Measurements from ENCODE around the gene RBM33. TPM values are rescaled to one million over a fixed set of nuclear protein-coding genes. Genes with fewer than 3 reads are reported as not detected.

The RBM33 gene
- total RNA-seq, 1 experiment from 2014 or later: 80.5 TPM

DNA sequence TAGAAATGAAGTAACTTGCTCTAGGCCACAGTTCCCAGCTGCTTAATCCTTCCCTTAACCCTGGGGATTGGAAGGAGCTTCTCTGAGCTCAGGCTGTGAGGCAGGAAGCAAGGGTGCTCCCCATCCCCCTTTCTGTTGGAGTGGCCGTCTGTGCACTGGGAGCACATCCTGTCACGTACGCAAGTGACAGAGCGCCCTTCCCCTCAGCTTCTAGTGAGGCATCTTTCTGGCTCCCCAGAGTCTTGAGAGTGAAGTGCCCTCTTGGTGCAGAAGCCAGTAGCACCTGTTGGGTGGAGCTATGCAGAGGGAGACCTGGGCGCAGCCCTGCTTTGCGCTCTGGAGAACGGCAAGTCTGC is 120.0 kb downstream of the RBM33 start:
- no peak for DNase-seq (ENCODE audit: unreplicated experiment)
- H3K4me3 Mint-ChIP-seq (ENCODE audit: unreplicated experiment): no peak overlapping the region

DNA sequence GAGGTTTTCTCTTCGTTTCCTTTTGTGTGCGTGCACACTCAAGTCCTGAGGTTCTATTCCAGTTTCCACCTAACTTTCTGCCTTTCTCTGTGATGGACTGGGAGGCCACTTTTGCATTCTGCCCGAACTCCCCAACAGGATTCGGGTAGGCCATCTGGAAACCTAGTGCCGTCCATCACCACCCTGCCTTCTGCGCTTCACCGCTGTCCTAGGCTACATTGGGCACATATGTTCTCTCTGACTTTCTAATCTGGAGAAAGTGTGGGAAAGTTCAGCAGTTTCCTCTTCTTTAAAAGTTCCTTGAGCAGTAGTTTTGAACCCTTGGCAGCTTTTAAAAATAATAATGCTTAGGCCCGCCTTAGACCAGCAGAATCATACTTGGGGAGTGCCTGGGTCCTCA is 121.0 kb downstream of the RBM33 start:
- ChIA-PET POLR2A (no interaction called here), CTCF (interaction anchor here (0.6 to 4.7 kb wide), 14 partner anchors 11 to 1024 kb away, joined by 3 to 34 read pairs (median 4); no protein-coding TSS in a partner anchor)
- no peak overlapping the region for H3K4me3 Mint-ChIP-seq (ENCODE audit: unreplicated experiment)
- no peak for DNase-seq (ENCODE audit: unreplicated experiment)
- BruUV-seq (replicated peaks): no TSS peak
- peaks cover 83% of the 10 kb centered on the region for H3K36me3 Mint-ChIP-seq (ENCODE audit: insufficient read depth, unreplicated experiment)
- H3K27ac Mint-ChIP-seq (ENCODE audit: low read depth, unreplicated experiment): no peak overlapping the region
- no peaks in the 10 kb centered on the region for H3K4me1 Mint-ChIP-seq (ENCODE audit: insufficient read depth, unreplicated experiment)
- no peaks in the 10 kb centered on the region for H3K9me3 Mint-ChIP-seq (ENCODE audit: unreplicated experiment)
- intact Hi-C loops (cut with micrococcal nuclease): loop anchor here (5.0 kb wide), 2 partner anchors 353 to 838 kb away; no protein-coding TSS in a partner anchor
- no peaks in the 10 kb centered on the region for H3K27me3 Mint-ChIP-seq (ENCODE audit: insufficient read depth, unreplicated experiment)
- TF ChIP-seq, protein P1, sequence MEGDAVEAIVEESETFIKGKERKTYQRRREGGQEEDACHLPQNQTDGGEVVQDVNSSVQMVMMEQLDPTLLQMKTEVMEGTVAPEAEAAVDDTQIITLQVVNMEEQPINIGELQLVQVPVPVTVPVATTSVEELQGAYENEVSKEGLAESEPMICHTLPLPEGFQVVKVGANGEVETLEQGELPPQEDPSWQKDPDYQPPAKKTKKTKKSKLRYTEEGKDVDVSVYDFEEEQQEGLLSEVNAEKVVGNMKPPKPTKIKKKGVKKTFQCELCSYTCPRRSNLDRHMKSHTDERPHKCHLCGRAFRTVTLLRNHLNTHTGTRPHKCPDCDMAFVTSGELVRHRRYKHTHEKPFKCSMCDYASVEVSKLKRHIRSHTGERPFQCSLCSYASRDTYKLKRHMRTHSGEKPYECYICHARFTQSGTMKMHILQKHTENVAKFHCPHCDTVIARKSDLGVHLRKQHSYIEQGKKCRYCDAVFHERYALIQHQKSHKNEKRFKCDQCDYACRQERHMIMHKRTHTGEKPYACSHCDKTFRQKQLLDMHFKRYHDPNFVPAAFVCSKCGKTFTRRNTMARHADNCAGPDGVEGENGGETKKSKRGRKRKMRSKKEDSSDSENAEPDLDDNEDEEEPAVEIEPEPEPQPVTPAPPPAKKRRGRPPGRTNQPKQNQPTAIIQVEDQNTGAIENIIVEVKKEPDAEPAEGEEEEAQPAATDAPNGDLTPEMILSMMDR (IDR thresholded peaks at IDR 0.05; ENCODE audit: unreplicated experiment): no peak

More for the DNA sequence above, 120.0 kb downstream of the RBM33 start:
- CTCF ChIA-PET: interaction anchor here (0.7 kb wide), 2 partner anchors 165 to 811 kb away, joined by 3 read pairs; no protein-coding TSS in a partner anchor
- BruUV-seq (replicated peaks): no TSS peak
- H3K27ac Mint-ChIP-seq (ENCODE audit: low read depth, unreplicated experiment): no peak overlapping the region
- no peaks in the 10 kb centered on the region for H3K4me1 Mint-ChIP-seq (ENCODE audit: insufficient read depth, unreplicated experiment)
- peaks cover 83% of the 10 kb centered on the region for H3K36me3 Mint-ChIP-seq (ENCODE audit: insufficient read depth, unreplicated experiment)
- no peaks in the 10 kb centered on the region for H3K27me3 Mint-ChIP-seq (ENCODE audit: insufficient read depth, unreplicated experiment)
- POLR2A ChIA-PET: no interaction called here
- no peaks in the 10 kb centered on the region for H3K9me3 Mint-ChIP-seq (ENCODE audit: unreplicated experiment)
- intact Hi-C loops (cut with micrococcal nuclease): no loop called here
- TF ChIP-seq, protein P1 (IDR thresholded peaks at IDR 0.05; ENCODE audit: unreplicated experiment): no peak

DNA sequence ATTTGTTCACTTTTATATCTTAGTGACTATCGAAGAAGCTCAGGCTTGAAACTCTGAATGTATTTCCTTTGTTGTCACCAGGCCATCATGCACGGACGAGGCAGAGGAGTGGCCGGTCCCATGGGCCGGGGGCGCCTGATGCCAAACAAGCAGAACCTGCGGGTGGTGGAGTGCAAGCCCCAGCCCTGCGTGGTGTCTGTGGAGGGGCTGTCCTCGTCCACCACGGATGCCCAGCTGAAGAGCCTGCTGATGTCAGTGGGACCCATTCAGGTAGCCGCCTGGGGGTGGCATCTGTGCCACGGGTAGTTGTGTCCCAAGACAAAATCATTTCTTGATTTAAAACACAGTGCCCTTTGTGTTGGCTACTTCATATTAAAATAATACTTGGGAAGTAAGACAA is 121.9 kb downstream of the RBM33 start:
- intact Hi-C loops (cut with micrococcal nuclease): loop anchor here (5.0 kb wide), 2 partner anchors 354 to 839 kb away; no protein-coding TSS in a partner anchor
- ChIA-PET POLR2A (no interaction called here), CTCF (interaction anchor here (0.6 to 4.7 kb wide), 19 partner anchors 10 to 850 kb away, joined by 3 to 34 read pairs (median 4); no protein-coding TSS in a partner anchor)

More for the DNA sequence above, 121.9 kb downstream of the RBM33 start:
- Mint-ChIP-seq H3K27me3 (ENCODE audit: insufficient read depth, unreplicated experiment) (no peaks in the 10 kb centered on the region), H3K27ac (ENCODE audit: low read depth, unreplicated experiment) (no peak overlapping the region), H3K9me3 (ENCODE audit: unreplicated experiment) (no peaks in the 10 kb centered on the region), H3K4me1 (ENCODE audit: insufficient read depth, unreplicated experiment) (no peaks in the 10 kb centered on the region), H3K4me3 (ENCODE audit: unreplicated experiment) (no peak overlapping the region), H3K36me3 (ENCODE audit: insufficient read depth, unreplicated experiment) (peaks cover 85% of the 10 kb centered on the region)
- no peak for DNase-seq (ENCODE audit: unreplicated experiment)
- TF ChIP-seq, protein P1 (IDR thresholded peaks at IDR 0.05; ENCODE audit: unreplicated experiment): no peak
- BruUV-seq (replicated peaks): no TSS peak

Measured in MCF 10A (cell line).